HepG2 (cell line): ENCODE measurements around the gene CXADR. TPM values are rescaled to one million over a fixed set of nuclear protein-coding genes. Genes with fewer than 3 reads are reported as not detected.
A peak's percentile ranks its signal among the peaks of the same experiment; 100 is the strongest.

Source experiments
- ARHGAP35 ChIP-seq: sonication (generic); formaldehyde crosslinking; IDR thresholded peaks from 2 replicates; pipeline ENCODE4 v1.9.0; 2022; ENCODE audit warnings: mild to moderate bottlenecking, inconsistent platforms, moderate library complexity, missing genetic modification reagents, borderline replicate concordance
- BCL6 ChIP-seq: IDR thresholded peaks from 2 replicates; pipeline ENCODE4 v1.6.1; 2016; ENCODE audit warnings: missing genetic modification reagents, missing compliant biosample characterization
- ELF3 ChIP-seq: IDR thresholded peaks from 2 replicates; pipeline ENCODE4 v1.6.1; 2016; ENCODE audit warnings: missing genetic modification reagents, missing compliant biosample characterization
- ETS1 ChIP-seq: sonication (generic); formaldehyde crosslinking; IDR thresholded peaks from 2 replicates; pipeline ENCODE4 v1.4.0; 2020; ENCODE audit warnings: missing genetic modification reagents
- FLYWCH1 ChIP-seq: sonication (generic); formaldehyde crosslinking; IDR thresholded peaks from 2 replicates; pipeline ENCODE4 v1.8.1; 2023; ENCODE audit warnings: mild to moderate bottlenecking, missing genetic modification reagents
- KAT7 ChIP-seq: IDR thresholded peaks from 2 replicates; pipeline ENCODE4 v1.6.1; 2018; ENCODE audit warnings: borderline replicate concordance, missing compliant biosample characterization
- KLF15 ChIP-seq: sonication (generic); formaldehyde crosslinking; IDR thresholded peaks from 2 replicates; pipeline ENCODE4 v1.8.1; 2023; ENCODE audit warnings: borderline replicate concordance, mild to moderate bottlenecking, inconsistent platforms, missing genetic modification reagents, mixed read lengths
- NCOA1 ChIP-seq: sonication (generic); formaldehyde crosslinking; IDR thresholded peaks from 2 replicates; pipeline ENCODE4 v1.9.0; 2021; ENCODE audit warnings: missing genetic modification reagents
- RAD21 ChIP-seq: fragments of 450-650 bp; formaldehyde crosslinking; IDR thresholded peaks from 2 replicates; pipeline ENCODE4 v1.5.0; 2020; ENCODE audit warnings: mild to moderate bottlenecking
- SRSF9 ChIP-seq: fragments of 200-400 bp; formaldehyde crosslinking; IDR thresholded peaks from 2 replicates; pipeline ENCODE4 v1.6.1; 2018; ENCODE audit warnings: borderline replicate concordance, mild to moderate bottlenecking, low read depth, low read length; ENCODE audit not compliant: insufficient read depth, poor library complexity, severe bottlenecking
- STAT5B ChIP-seq: sonication (generic); formaldehyde crosslinking; IDR thresholded peaks from 2 replicates; pipeline ENCODE4 v1.4.0; 2020; ENCODE audit warnings: missing genetic modification reagents
- TAF1 ChIP-seq: sonication (generic); formaldehyde crosslinking; IDR thresholded peaks from 2 replicates; pipeline ENCODE4 v1.4.0; 2020; ENCODE audit warnings: missing genetic modification reagents
- TFDP2 ChIP-seq: sonication (generic); formaldehyde crosslinking; IDR thresholded peaks from 2 replicates; pipeline ENCODE4 v1.4.0; 2020; ENCODE audit warnings: missing genetic modification reagents
- TSC22D2 ChIP-seq: sonication (generic); formaldehyde crosslinking; IDR thresholded peaks from 2 replicates; pipeline ENCODE4 v1.5.1; 2020; ENCODE audit warnings: missing genetic modification reagents, mild to moderate bottlenecking, borderline replicate concordance
- ZFX ChIP-seq: sonication (generic); formaldehyde crosslinking; IDR thresholded peaks from 2 replicates; pipeline ENCODE4 v1.4.0; 2020; ENCODE audit warnings: mild to moderate bottlenecking, low read depth, missing genetic modification reagents, moderate library complexity
- ZNF138 ChIP-seq: sonication (generic); formaldehyde crosslinking; IDR thresholded peaks from 2 replicates; pipeline ENCODE4 v1.5.0; 2020; ENCODE audit warnings: mild to moderate bottlenecking, low read depth, missing genetic modification reagents
- ZNF234 ChIP-seq: sonication (generic); formaldehyde crosslinking; conservative IDR thresholded peaks from 2 replicates; pipeline ENCODE4 v1.5.1; 2020; ENCODE audit warnings: mild to moderate bottlenecking, missing genetic modification reagents
- ZNF34 ChIP-seq: sonication (generic); formaldehyde crosslinking; IDR thresholded peaks from 2 replicates; pipeline ENCODE4 v1.4.0; 2020; ENCODE audit warnings: mild to moderate bottlenecking, missing genetic modification reagents, borderline replicate concordance
- ZNF558 ChIP-seq: sonication (generic); formaldehyde crosslinking; IDR thresholded peaks from 2 replicates; pipeline ENCODE4 v1.9.0; 2022; ENCODE audit warnings: mild to moderate bottlenecking, missing genetic modification reagents, borderline replicate concordance
- ZNF569 ChIP-seq: sonication (generic); formaldehyde crosslinking; IDR thresholded peaks from 2 replicates; pipeline ENCODE4 v1.5.0; 2020; ENCODE audit warnings: mild to moderate bottlenecking, missing genetic modification reagents, moderate library complexity, borderline replicate concordance
- ZNF589 ChIP-seq: sonication (generic); formaldehyde crosslinking; conservative IDR thresholded peaks from 2 replicates; pipeline ENCODE4 v1.8.0; 2022; ENCODE audit warnings: mild to moderate bottlenecking, moderate library complexity, missing genetic modification reagents
- ZNF607 ChIP-seq: sonication (generic); formaldehyde crosslinking; IDR thresholded peaks from 2 replicates; pipeline ENCODE4 v1.5.1; 2020; ENCODE audit warnings: missing genetic modification reagents, mild to moderate bottlenecking, borderline replicate concordance
- ZNF629 ChIP-seq: sonication (generic); formaldehyde crosslinking; conservative IDR thresholded peaks from 2 replicates; pipeline ENCODE4 v1.5.0; 2020; ENCODE audit warnings: missing genetic modification reagents
- polyA plus RNA-seq, 8 experiments: library from polyadenylated mRNA; depleted of rRNA in 3 of 8; stranded (reverse) in 7 of 8; unstranded in 1 of 8; fragments of >200 nt; fragmentation: Illumina TruSeq in 4 of 8; extraction: Trizol in 4 of 8; gene quantifications; 2 replicates each; pipeline versions ENCODE4 v1.2.1 to v1.2.3, GENCODE V29; 2011 to 2016; ENCODE audit warnings: low read depth in 4 of 8, missing spikeins in 1 of 8, mixed read lengths in 1 of 8; ENCODE audit not compliant: insufficient read depth in 1 of 8
- total RNA-seq, 5 experiments: library from RNA; depleted of rRNA; stranded (reverse); fragments of >200 nt; fragmentation: Illumina TruSeq; extraction: Trizol; gene quantifications; 2 replicates each; pipeline ENCODE4 v1.2.3, GENCODE V29; 2016; ENCODE audit warnings: low read depth in 1 of 5
- TF ChIP-seq, protein P1 (sequence below): sonication (generic); formaldehyde crosslinking; IDR thresholded peaks from 2 replicates; pipeline ENCODE4 v1.5.1; 2020; ENCODE audit warnings: mild to moderate bottlenecking, moderate library complexity, missing genetic modification reagents

Gene CXADR
- total and polyA plus RNA-seq, 2 of the 13 experiments (the other 11 are each of a cell fraction or from before 2014, with no cell fraction given), result 86.8 to 110 TPM

DNA sequence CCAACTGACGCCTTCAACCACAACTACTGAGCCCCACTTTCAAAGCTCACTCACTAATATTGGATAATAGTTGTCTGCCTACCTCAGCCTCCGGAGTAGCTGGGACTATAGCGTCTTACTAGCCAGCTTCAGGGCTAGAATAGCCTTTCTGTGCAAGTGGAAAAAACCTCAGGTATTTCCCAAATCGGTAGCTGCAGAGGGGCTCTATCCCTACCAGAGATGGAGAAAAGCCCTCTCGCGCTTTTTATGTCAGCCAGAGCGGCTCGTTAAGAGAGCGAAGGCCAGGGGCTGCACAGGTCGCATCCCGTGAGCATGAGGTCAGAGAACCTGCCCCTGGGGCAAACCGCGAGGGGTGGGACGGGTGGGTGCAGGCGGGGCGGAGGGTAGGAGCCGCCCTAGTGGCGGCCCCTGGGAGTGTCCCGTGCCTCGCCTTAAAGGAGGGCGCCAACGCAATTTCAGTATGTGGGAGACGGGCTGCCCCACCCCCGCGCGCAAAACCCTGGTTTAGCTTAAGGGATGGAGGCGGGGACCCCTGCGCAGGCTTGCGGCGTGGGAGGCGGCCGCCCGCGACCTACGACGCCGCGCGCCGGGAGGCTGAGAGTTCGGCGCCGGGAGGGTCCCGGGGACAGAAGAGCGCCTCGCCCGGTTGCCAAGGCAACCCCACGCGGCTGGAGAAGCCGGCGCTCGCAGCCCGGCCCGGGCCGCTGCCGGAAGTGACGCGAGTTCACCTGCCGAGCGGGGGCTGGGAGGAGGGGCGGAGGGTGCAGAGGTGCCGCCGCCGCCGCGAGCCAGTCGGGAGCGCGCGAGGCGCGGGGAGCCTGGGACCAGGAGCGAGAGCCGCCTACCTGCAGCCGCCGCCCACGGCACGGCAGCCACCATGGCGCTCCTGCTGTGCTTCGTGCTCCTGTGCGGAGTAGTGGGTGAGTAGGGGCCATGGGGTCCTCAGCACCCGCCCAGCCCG is at the start of gene CXADR (continued):
- no peak for TF ChIP-seq FLYWCH1 (CRISPR knock-in tag)
- peak; percentile 73; the same call in 1 of the 2 replicates for TF ChIP-seq ARHGAP35 (CRISPR knock-in tag)
- TF ChIP-seq ZNF138, result no peak
- TF ChIP-seq TAF1 (CRISPR knock-in tag), result peak; percentile 93
- TF ChIP-seq, protein P1, sequence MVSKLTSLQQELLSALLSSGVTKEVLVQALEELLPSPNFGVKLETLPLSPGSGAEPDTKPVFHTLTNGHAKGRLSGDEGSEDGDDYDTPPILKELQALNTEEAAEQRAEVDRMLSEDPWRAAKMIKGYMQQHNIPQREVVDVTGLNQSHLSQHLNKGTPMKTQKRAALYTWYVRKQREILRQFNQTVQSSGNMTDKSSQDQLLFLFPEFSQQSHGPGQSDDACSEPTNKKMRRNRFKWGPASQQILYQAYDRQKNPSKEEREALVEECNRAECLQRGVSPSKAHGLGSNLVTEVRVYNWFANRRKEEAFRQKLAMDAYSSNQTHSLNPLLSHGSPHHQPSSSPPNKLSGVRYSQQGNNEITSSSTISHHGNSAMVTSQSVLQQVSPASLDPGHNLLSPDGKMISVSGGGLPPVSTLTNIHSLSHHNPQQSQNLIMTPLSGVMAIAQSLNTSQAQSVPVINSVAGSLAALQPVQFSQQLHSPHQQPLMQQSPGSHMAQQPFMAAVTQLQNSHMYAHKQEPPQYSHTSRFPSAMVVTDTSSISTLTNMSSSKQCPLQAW (CRISPR knock-in tag), result no peak; the same call in 1 of the 2 replicates
- no peak for TF ChIP-seq SRSF9
- TF ChIP-seq BCL6 (CRISPR knock-in tag), result peak; percentile 50; the same call in 1 of the 2 replicates
- peak; percentile 78; the same call in 1 of the 2 replicates for TF ChIP-seq ZNF558
- TF ChIP-seq ZFX (CRISPR knock-in tag), result peak; percentile 44; the same call in 1 of the 2 replicates
- TF ChIP-seq ZNF629 (CRISPR knock-in tag), result peak; percentile 5; the same call in 1 of the 2 replicates
- peak; percentile 67 for TF ChIP-seq TFDP2 (CRISPR knock-in tag)
- TF ChIP-seq NCOA1 (CRISPR knock-in tag), result no peak
- TF ChIP-seq KAT7 (CRISPR knock-in tag), result no peak
- no peak for TF ChIP-seq ZNF569 (CRISPR knock-in tag)
- TF ChIP-seq TSC22D2 (CRISPR knock-in tag), result no peak
- peak; percentile 27; the same call in 1 of the 2 replicates for TF ChIP-seq ZNF34 (CRISPR knock-in tag)
- peak; percentile 70 for TF ChIP-seq ELF3 (CRISPR knock-in tag)
- no peak for TF ChIP-seq KLF15 (CRISPR knock-in tag)
- TF ChIP-seq STAT5B (CRISPR knock-in tag), result no peak
- no peak for TF ChIP-seq ETS1
- no peak for TF ChIP-seq ZNF589 (CRISPR knock-in tag)
- peak; percentile 78 for TF ChIP-seq RAD21 (CRISPR knock-in tag)
- TF ChIP-seq ZNF234 (CRISPR knock-in tag), result no peak; the same call in 1 of the 2 replicates
- peak; percentile 59 for TF ChIP-seq ZNF607 (CRISPR knock-in tag)
